Measurements from ENCODE around the gene SLC44A2. TPM values are rescaled to one million over a fixed set of nuclear protein-coding genes. Genes with fewer than 3 reads are reported as not detected.
A peak's percentile ranks its signal among the peaks of the same experiment; 100 is the strongest.

Gene SLC44A2
- total and polyA plus RNA-seq, 2 of the 13 experiments (the other 11 are each of a cell fraction or from before 2014, with no cell fraction given): 2.4 to 5.6 TPM

GRCh38 chr19:10602330-10603083, 22.8 kb upstream of the SLC44A2 start (continued):
- no peak for TF ChIP-seq HBP1 (CRISPR knock-in tag; IDR thresholded peaks at IDR 0.05; ENCODE audit: low read depth)
- TF ChIP-seq SMAD3 (CRISPR knock-in tag; IDR thresholded peaks at IDR 0.05): no peak
- TF ChIP-seq NR3C1 (CRISPR knock-in tag; IDR thresholded peaks at IDR 0.05): no peak
- no peak for TF ChIP-seq SP140L (CRISPR knock-in tag; IDR thresholded peaks at IDR 0.05; ENCODE audit: borderline replicate concordance)
- TF ChIP-seq GLI4 (CRISPR knock-in tag; IDR thresholded peaks at IDR 0.05; ENCODE audit: borderline replicate concordance): no peak
- TF ChIP-seq ATRX (CRISPR knock-in tag; IDR thresholded peaks at IDR 0.05; ENCODE audit: borderline replicate concordance): no peak
- TF ChIP-seq TBX2 (CRISPR knock-in tag; IDR thresholded peaks at IDR 0.05; ENCODE audit: borderline replicate concordance): peak; percentile 33; the same call in 1 of the 2 replicates
- TF ChIP-seq NR2C2 (CRISPR knock-in tag; IDR thresholded peaks at IDR 0.05; ENCODE audit: borderline replicate concordance): no peak
- TF ChIP-seq ZNF543 (CRISPR knock-in tag; IDR thresholded peaks at IDR 0.05): no peak
- no peak for TF ChIP-seq IRX3 (CRISPR knock-in tag; IDR thresholded peaks at IDR 0.05; ENCODE audit: borderline replicate concordance, low read depth)
- no peak for TF ChIP-seq RNF2 (conservative IDR thresholded peaks at IDR 0.05; ENCODE audit: low read depth)
- TF ChIP-seq, protein P1, sequence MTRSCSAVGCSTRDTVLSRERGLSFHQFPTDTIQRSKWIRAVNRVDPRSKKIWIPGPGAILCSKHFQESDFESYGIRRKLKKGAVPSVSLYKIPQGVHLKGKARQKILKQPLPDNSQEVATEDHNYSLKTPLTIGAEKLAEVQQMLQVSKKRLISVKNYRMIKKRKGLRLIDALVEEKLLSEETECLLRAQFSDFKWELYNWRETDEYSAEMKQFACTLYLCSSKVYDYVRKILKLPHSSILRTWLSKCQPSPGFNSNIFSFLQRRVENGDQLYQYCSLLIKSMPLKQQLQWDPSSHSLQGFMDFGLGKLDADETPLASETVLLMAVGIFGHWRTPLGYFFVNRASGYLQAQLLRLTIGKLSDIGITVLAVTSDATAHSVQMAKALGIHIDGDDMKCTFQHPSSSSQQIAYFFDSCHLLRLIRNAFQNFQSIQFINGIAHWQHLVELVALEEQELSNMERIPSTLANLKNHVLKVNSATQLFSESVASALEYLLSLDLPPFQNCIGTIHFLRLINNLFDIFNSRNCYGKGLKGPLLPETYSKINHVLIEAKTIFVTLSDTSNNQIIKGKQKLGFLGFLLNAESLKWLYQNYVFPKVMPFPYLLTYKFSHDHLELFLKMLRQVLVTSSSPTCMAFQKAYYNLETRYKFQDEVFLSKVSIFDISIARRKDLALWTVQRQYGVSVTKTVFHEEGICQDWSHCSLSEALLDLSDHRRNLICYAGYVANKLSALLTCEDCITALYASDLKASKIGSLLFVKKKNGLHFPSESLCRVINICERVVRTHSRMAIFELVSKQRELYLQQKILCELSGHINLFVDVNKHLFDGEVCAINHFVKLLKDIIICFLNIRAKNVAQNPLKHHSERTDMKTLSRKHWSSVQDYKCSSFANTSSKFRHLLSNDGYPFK (CRISPR knock-in tag; IDR thresholded peaks at IDR 0.05; ENCODE audit: borderline replicate concordance): no peak
- no peak for TF ChIP-seq ZNF557 (CRISPR knock-in tag; IDR thresholded peaks at IDR 0.05)
- TF ChIP-seq ZNF547 (CRISPR knock-in tag; IDR thresholded peaks at IDR 0.05): no peak
- no peak for TF ChIP-seq XRCC5 (optimal IDR thresholded peaks at IDR 0.05; ENCODE audit: low read length)
- 0 out of 2 replicates have a peak, but pooled peaks have one; percentile 20 for TF ChIP-seq SALL1 (CRISPR knock-in tag; IDR thresholded peaks at IDR 0.05)
- TF ChIP-seq, protein P2, sequence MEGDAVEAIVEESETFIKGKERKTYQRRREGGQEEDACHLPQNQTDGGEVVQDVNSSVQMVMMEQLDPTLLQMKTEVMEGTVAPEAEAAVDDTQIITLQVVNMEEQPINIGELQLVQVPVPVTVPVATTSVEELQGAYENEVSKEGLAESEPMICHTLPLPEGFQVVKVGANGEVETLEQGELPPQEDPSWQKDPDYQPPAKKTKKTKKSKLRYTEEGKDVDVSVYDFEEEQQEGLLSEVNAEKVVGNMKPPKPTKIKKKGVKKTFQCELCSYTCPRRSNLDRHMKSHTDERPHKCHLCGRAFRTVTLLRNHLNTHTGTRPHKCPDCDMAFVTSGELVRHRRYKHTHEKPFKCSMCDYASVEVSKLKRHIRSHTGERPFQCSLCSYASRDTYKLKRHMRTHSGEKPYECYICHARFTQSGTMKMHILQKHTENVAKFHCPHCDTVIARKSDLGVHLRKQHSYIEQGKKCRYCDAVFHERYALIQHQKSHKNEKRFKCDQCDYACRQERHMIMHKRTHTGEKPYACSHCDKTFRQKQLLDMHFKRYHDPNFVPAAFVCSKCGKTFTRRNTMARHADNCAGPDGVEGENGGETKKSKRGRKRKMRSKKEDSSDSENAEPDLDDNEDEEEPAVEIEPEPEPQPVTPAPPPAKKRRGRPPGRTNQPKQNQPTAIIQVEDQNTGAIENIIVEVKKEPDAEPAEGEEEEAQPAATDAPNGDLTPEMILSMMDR (CRISPR knock-in tag; IDR thresholded peaks at IDR 0.05): 0 out of 2 replicates have a peak, but pooled peaks have one; percentile 7
- no peak for TF ChIP-seq HOXA7 (CRISPR knock-in tag; IDR thresholded peaks at IDR 0.05)
- no peak for TF ChIP-seq TFE3 (CRISPR knock-in tag; IDR thresholded peaks at IDR 0.05)
- TF ChIP-seq ZNF329 (CRISPR knock-in tag; IDR thresholded peaks at IDR 0.05; ENCODE audit: low read depth): no peak
- no peak for TF ChIP-seq SAFB2 (CRISPR knock-in tag; IDR thresholded peaks at IDR 0.05; ENCODE audit: borderline replicate concordance, low read depth)
- TF ChIP-seq DR1 (CRISPR knock-in tag; IDR thresholded peaks at IDR 0.05): no peak
- no peak for TF ChIP-seq ZNF75D (CRISPR knock-in tag; IDR thresholded peaks at IDR 0.05; ENCODE audit: borderline replicate concordance)

Data from HepG2 (cell line).